ENCODE data around the gene PSMB10.

The PSMB10 gene

DNA sequence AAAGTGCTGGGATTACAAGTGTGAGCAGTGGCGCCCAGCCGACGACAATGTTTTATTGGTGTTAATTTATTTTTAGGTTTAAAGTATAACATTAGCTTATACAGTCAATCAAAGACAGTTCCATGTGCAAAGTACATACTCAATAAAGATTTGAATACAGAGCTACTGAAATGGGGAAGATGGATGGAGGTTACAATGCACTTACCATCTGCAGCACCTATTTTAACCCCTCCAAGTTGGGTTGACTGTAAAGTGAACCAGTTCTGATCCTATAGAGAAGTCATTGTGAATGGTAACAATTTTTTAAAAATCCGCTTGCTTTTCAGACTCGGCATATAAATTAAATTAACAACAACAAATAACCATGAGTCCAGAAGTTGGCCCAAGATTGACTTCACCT is 44.3 kb downstream of the PSMB10 start:
- no peak for DNase-seq (ENCODE audit: low read depth)

DNA sequence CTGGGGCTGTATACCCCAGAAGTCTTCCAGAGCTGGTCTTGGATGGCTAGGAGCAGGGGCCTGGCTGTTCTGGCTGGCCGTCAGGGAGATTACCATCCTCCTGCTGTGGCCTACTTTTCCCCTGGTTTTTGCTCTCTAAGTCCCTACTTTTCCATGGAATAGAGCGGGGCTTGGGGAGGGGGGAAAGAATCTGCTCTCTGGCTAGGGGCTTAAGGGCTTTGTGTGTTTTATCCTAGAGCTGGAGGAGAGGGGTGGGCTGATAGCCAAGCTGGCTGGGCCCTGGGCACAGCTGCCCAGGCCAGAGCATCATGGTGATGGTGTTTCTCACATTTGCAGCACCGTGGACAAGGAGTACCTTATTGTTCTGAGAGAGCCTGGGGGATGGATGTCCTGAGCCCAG is 48.3 kb downstream of the PSMB10 start:
- no peak for DNase-seq (ENCODE audit: low read depth)

DNA sequence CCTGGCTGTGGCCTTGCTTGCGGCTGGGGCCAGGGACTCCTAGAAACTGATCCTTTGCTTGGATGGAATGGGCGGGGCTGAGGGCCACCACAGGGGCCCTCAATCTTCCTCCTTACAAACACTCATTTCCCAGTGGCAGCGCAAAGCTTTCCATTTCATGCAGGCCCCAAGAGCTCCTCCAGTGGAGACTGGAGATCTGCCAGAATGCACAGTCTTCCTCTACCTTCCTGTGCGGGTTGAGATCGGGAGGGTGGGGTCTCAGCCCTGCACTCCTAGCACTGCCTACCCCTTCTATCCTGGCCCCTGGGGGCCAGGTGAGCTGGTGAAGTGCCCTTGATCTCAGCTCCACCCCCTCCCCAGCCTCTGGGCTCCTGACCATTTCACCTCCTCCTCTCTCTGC is 50.3 kb downstream of the PSMB10 start:
- DNase-seq (ENCODE audit: low read depth), result no peak

DNA sequence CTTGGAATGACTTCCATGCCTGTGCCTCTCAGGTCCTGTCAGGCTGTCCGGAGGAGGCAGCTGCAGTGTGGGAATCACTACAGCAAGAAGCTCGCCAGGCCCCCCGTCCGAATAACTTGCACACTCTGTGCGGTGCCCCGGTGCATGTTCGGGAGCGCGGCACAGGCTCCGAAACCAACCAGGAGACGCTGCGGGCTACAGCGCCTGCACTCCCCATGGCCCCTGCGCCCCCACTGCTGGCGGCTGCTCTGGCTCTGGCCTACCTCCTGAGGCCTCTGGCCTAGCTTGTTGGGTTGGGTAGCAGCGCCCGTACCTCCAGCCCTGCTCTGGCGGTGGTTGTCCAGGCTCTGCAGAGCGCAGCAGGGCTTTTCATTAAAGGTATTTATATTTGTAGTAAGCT is 50.7 kb downstream of the PSMB10 start:
- DNase-seq (ENCODE audit: low read depth), result no peak

DNA sequence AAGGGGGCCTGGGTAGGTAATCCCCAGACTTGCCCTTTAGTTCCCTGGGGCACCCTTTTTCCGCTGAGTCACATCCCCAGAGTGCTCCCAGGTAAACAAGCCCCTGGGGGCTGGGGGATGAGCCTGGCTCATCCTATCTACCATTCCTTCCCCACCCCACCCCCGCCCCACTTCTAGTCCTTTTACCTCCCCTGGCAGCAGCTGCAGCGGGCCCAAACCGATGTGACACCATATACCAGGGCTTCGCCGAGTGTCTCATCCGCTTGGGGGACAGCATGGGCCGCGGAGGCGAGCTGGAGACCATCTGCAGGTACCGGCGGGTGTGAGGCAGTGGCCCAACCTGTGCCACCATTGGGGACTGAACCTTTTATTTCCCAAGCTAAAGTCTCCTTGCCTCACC is 51.1 kb downstream of the PSMB10 start:
- DNase-seq (ENCODE audit: low read depth), result no peak

DNA sequence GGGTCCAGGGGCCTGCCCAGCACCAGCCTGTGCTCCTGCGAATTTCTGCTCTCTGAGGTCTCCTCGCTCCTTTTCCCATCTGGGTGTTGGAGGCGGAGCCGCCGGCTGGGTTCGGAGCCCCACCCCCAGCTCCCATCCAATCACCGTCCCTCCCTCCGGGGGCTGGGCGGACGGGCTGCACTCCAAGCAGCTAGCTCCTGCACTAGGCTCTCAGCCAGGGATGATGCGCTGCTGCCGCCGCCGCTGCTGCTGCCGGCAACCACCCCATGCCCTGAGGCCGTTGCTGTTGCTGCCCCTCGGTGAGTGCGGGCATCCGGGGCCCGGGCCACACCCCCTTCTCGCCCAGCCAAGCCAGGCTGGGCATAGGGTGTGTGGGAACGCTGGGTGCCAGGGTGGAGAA is 52.0 kb downstream of the PSMB10 start, which contains the start of gene NRN1L:
TSS of gene NRN1L (plus strand) at position 202 of the 400 bp plus-strand sequence. CDS start at position 221, 19 bp downstream.
- DNase-seq (ENCODE audit: low read depth), result no peak
